ENCODE data around the gene VILL.
A peak's percentile ranks its signal among the peaks of the same experiment; 100 is the strongest.
"Not testable (repeated sequence)": the region's sequence is repeated elsewhere in the genome, so short reads cannot be mapped to it uniquely, and the experiment has no call there.

The VILL gene

GRCh38 chr3:37987751-37988179 is 2.8 kb upstream of the VILL start:
- POLR2A ChIA-PET (ENCODE audit: low non-redundant PET), result no interaction called here
- CTCF ChIA-PET, result no interaction called here
- TF ChIP-seq CTCF (conservative IDR thresholded peaks at IDR 0.05; ENCODE audit: low read depth), result no peak
- peak overlapping the region; percentile 54 for H3K27ac ChIP-seq
- no peak for DNase-seq (ENCODE audit: low spot score)

- DNase-seq (ENCODE audit: low spot score); POLR2A ChIA-PET (ENCODE audit: low non-redundant PET); H3K27ac ChIP-seq; CTCF ChIA-PET: not testable (repeated sequence)
Observed at GRCh38 chr3:37988376-37988775, 2.2 kb upstream of the VILL start.

- CTCF ChIA-PET, result no interaction called here
- POLR2A ChIA-PET (ENCODE audit: low non-redundant PET), result no interaction called here
- no peak for TF ChIP-seq CTCF (conservative IDR thresholded peaks at IDR 0.05; ENCODE audit: low read depth)
- no peak overlapping the region for H3K27ac ChIP-seq
- DNase-seq (ENCODE audit: low spot score), result no peak
Observed at GRCh38 chr3:37988931-37989525, 1.6 kb upstream of the VILL start.

GRCh38 chr3:37989821-37990480 is 635 bp upstream of the VILL start:
- no peak overlapping the region for H3K27ac ChIP-seq
- no peak for DNase-seq (ENCODE audit: low spot score)
- TF ChIP-seq CTCF (conservative IDR thresholded peaks at IDR 0.05; ENCODE audit: low read depth), result no peak
- CTCF ChIA-PET, result no interaction called here
- POLR2A ChIA-PET (ENCODE audit: low non-redundant PET), result no interaction called here

- TF ChIP-seq CTCF (conservative IDR thresholded peaks at IDR 0.05; ENCODE audit: low read depth), result no peak
- DNase-seq (ENCODE audit: low spot score), result no peak
- H3K27ac ChIP-seq, result no peak overlapping the region
- ChIA-PET POLR2A (ENCODE audit: low non-redundant PET) (no interaction called here), CTCF (no interaction called here)
Observed at GRCh38 chr3:37991109-37991508, 523 bp downstream of the VILL start.

GRCh38 chr3:37991823-37992222 is 1.2 kb downstream of the VILL start:
- H3K27ac ChIP-seq, result no peak overlapping the region
- CTCF ChIA-PET, result no interaction called here
- no peak for TF ChIP-seq CTCF (conservative IDR thresholded peaks at IDR 0.05; ENCODE audit: low read depth)
- POLR2A ChIA-PET (ENCODE audit: low non-redundant PET), result no interaction called here
- no peak for DNase-seq (ENCODE audit: low spot score)

GRCh38 chr3:37992271-37993066 is 1.9 kb downstream of the VILL start:
- TF ChIP-seq CTCF (conservative IDR thresholded peaks at IDR 0.05; ENCODE audit: low read depth), result no peak
- H3K27ac ChIP-seq, result no peak overlapping the region
- ChIA-PET CTCF (no interaction called here), POLR2A (ENCODE audit: low non-redundant PET) (no interaction called here)
- DNase-seq (ENCODE audit: low spot score), result no peak
